CD14-positive monocyte (primary cell): Measurements from ENCODE around the gene SUN5. TPM values are rescaled to one million over a fixed set of nuclear protein-coding genes. Genes with fewer than 3 reads are reported as not detected.
A peak's percentile ranks its signal among the peaks of the same experiment; 100 is the strongest.

Source experiments
- DNase-seq, 3 donors: peaks; one replicate each; pipeline ENCODE4 v3.0.0-alpha.2; 2011 to 2022
- H2AFZ ChIP-seq: 2 replicates; pipeline ENCODE4 v1.6.0; 2012; ENCODE audit warnings: mild to moderate bottlenecking, low read depth, low read length, inconsistent platforms; ENCODE audit not compliant: insufficient read depth, poor library complexity, severe bottlenecking
- H3K27ac ChIP-seq, 2 donors: 1 replicate in 1 of 2; 2 replicates in 1 of 2; pipeline ENCODE4 v1.5.1; 2012 to 2013; ENCODE audit warnings: low read length in 2 of 2, control low read depth in 1 of 2, inconsistent platforms in 1 of 2, low read depth in 1 of 2, mild to moderate bottlenecking in 1 of 2
- H3K27me3 ChIP-seq, 2 donors: one replicate each; pipeline versions ENCODE4 v1.6.0 to v1.6.1; 2011 to 2013; ENCODE audit warnings: low read length in 2 of 2; ENCODE audit not compliant: control insufficient read depth in 2 of 2, insufficient read depth in 2 of 2
- H3K36me3 ChIP-seq, 2 donors: replicated peaks in 1 of 2; 1 replicate in 1 of 2; 2 replicates in 1 of 2; pipeline versions ENCODE4 v1.5.1 to v1.6.1; 2012 to 2013; ENCODE audit warnings: low read length in 2 of 2, control low read depth in 1 of 2, inconsistent platforms in 1 of 2, mild to moderate bottlenecking in 1 of 2; ENCODE audit not compliant: insufficient read depth in 2 of 2, control insufficient read depth in 1 of 2
- H3K4me1 ChIP-seq, 2 donors: 1 replicate in 1 of 2; 2 replicates in 1 of 2; pipeline versions ENCODE4 v1.5.1 to v1.6.1; 2012 to 2013; ENCODE audit warnings: low read length in 2 of 2, control low read depth in 1 of 2, inconsistent platforms in 1 of 2, mild to moderate bottlenecking in 1 of 2, moderate library complexity in 1 of 2; ENCODE audit not compliant: insufficient read depth in 2 of 2, control insufficient read depth in 1 of 2
- H3K4me2 ChIP-seq: replicated peaks from 2 replicates; pipeline ENCODE3; 2012; ENCODE audit warnings: low read length, moderate library complexity, mild to moderate bottlenecking; ENCODE audit not compliant: poor library complexity, severe bottlenecking; ENCODE audit errors: extremely low read depth
- H3K4me3 ChIP-seq, 3 experiments: fragments of 200-600 bp in 1 of 3; sonication (generic) in 1 of 3; replicated peaks in 1 of 3; 1 replicate in 2 of 3; 2 replicates in 1 of 3; pipeline ENCODE4 v1.5.1; 2011 to 2013; ENCODE audit warnings: low read length in 3 of 3, mild to moderate bottlenecking in 3 of 3, control low read depth in 2 of 3, low read depth in 2 of 3, inconsistent platforms in 1 of 3, moderate library complexity in 1 of 3
- H3K79me2 ChIP-seq: 2 replicates; pipeline ENCODE4 v1.6.0; 2012; ENCODE audit warnings: mild to moderate bottlenecking, control low read depth, inconsistent platforms, low read length, moderate library complexity; ENCODE audit not compliant: insufficient read depth
- H3K9ac ChIP-seq: 2 replicates; pipeline ENCODE4 v1.6.0; 2017; ENCODE audit warnings: low read length, mild to moderate bottlenecking; ENCODE audit not compliant: insufficient read depth, poor library complexity, severe bottlenecking
- H3K9me3 ChIP-seq, 2 donors: replicated peaks in 1 of 2; 1 replicate in 1 of 2; 2 replicates in 1 of 2; pipeline versions ENCODE4 v1.5.1 to v1.6.1; 2012 to 2013; ENCODE audit warnings: low read length in 2 of 2, control low read depth in 1 of 2; ENCODE audit not compliant: control insufficient read depth in 1 of 2, insufficient read depth in 1 of 2
- H4K20me1 ChIP-seq: 2 replicates; pipeline ENCODE4 v1.6.0; 2012; ENCODE audit warnings: mild to moderate bottlenecking, low read length, control low read depth, moderate library complexity; ENCODE audit not compliant: insufficient read depth
- H3K27ac Mint-ChIP-seq, 7 donors: one replicate each; pipeline ENCODE4 v1.8.0; 2020; ENCODE audit warnings: mild to moderate bottlenecking in 7 of 7, mixed read lengths in 7 of 7, moderate library complexity in 6 of 7, inconsistent platforms in 2 of 7
- H3K27me3 Mint-ChIP-seq, 3 donors: one replicate each; pipeline ENCODE4 v1.8.0; 2021 to 2022; ENCODE audit warnings: low read depth in 3 of 3, mild to moderate bottlenecking in 3 of 3, mixed read lengths in 3 of 3, moderate library complexity in 3 of 3, inconsistent platforms in 1 of 3
- H3K36me3 Mint-ChIP-seq, 2 donors: one replicate each; pipeline ENCODE4 v1.8.0; 2020; ENCODE audit warnings: mixed read lengths in 2 of 2, inconsistent platforms in 1 of 2, mild to moderate bottlenecking in 1 of 2
- H3K4me1 Mint-ChIP-seq: one replicate; pipeline ENCODE4 v1.8.0; 2020; ENCODE audit warnings: mild to moderate bottlenecking, mixed read lengths
- H3K4me3 Mint-ChIP-seq, 2 donors: one replicate each; pipeline ENCODE4 v1.8.0; 2020; ENCODE audit warnings: mild to moderate bottlenecking in 2 of 2, mixed read lengths in 2 of 2, moderate library complexity in 1 of 2
- H3K9me3 Mint-ChIP-seq, 7 donors: one replicate each; pipeline ENCODE4 v1.8.0; 2020 to 2022; ENCODE audit warnings: mixed read lengths in 7 of 7, mild to moderate bottlenecking in 6 of 7, moderate library complexity in 6 of 7, inconsistent platforms in 2 of 7
- CTCF ChIP-seq: fragments of 200-600 bp; IDR thresholded peaks from one replicate; pipeline ENCODE4 v1.8.0; 2022; ENCODE audit warnings: antibody characterized with exemption, mild to moderate bottlenecking
- WGBS: methylation state at CpG from one replicate; pipeline ENCODE4 v1.1.5; 2013; ENCODE audit warnings: missing lambda C conversion rate; ENCODE audit not compliant: insufficient coverage; 5-methylcytosine and 5-hydroxymethylcytosine counted together
- intact Hi-C, 2 donors: fragments of 100-400 bp; cut with micrococcal nuclease; formaldehyde crosslinking; loops; one replicate each; pipeline versions ENCODE4 v1.15.0 to v1.15.1; 2023
- polyA plus RNA-seq, 3 donors: library from polyadenylated mRNA; depleted of rRNA in 1 of 3; unstranded in 2 of 3; stranded (reverse) in 1 of 3; fragments of 300-500 nt in 2 of 3; fragments of >200 nt in 1 of 3; fragmentation: Illumina TruSeq in 2 of 3; gene quantifications; 1 replicate in 2 of 3; 2 replicates in 1 of 3; pipeline ENCODE4 v1.2.3, GENCODE V29; 2012 to 2021

Gene SUN5
- polyA plus RNA-seq, 3 donors, result not detected

- no peak overlapping the region for H3K27ac Mint-ChIP-seq
- no peak overlapping the region for H3K4me3 Mint-ChIP-seq
These were observed 16.2 kb downstream of the SUN5 start for GRCh38 chr20:32988008-32988407.

GRCh38 chr20:32987044-32987825 lies 17.0 kb downstream of the SUN5 start:
- DNase-seq, result no peak
- H4K20me1 ChIP-seq, result no peaks in the 10 kb centered on the region
- no peaks in the 10 kb centered on the region for H3K36me3 ChIP-seq
- intact Hi-C loops, result no loop called here
- no peak overlapping the region for H2AFZ ChIP-seq
- no peak overlapping the region for H3K9ac ChIP-seq
- no peak for TF ChIP-seq CTCF
- no peaks in the 10 kb centered on the region for H3K4me1 Mint-ChIP-seq
- no peaks in the 10 kb centered on the region for H3K9me3 ChIP-seq
- H3K36me3 Mint-ChIP-seq, result no peaks in the 10 kb centered on the region
- no peak overlapping the region for H3K4me3 Mint-ChIP-seq
- no peak overlapping the region for H3K4me2 ChIP-seq
- H3K27me3 ChIP-seq, result no peaks in the 10 kb centered on the region
- H3K4me3 ChIP-seq, result no peak overlapping the region
- H3K4me1 ChIP-seq, result no peaks in the 10 kb centered on the region
- H3K79me2 ChIP-seq, result no peaks in the 10 kb centered on the region
- WGBS, result 96% methylated on average over 3 of the region's 11 CpGs
- H3K27me3 Mint-ChIP-seq, result peaks cover 0 to 3% (median 3%) of the 10 kb centered on the region in 3 donors
- no peak overlapping the region for H3K27ac Mint-ChIP-seq
- no peaks in the 10 kb centered on the region for H3K9me3 Mint-ChIP-seq
- no peak overlapping the region for H3K27ac ChIP-seq

More at GRCh38 chr20:32988008-32988407, 16.2 kb downstream of the SUN5 start:
- Histone ChIP-seq H3K9me3 (no peaks in the 10 kb centered on the region), H2AFZ (no peak overlapping the region), H3K79me2 (no peaks in the 10 kb centered on the region), H3K27me3 (no peaks in the 10 kb centered on the region), H3K9ac (no peak overlapping the region), H3K27ac (no peak overlapping the region), H3K4me2 (no peak overlapping the region), H4K20me1 (no peaks in the 10 kb centered on the region), H3K4me1 (no peaks in the 10 kb centered on the region), H3K4me3 (no peak overlapping the region), H3K36me3 (no peaks in the 10 kb centered on the region)
- no peaks in the 10 kb centered on the region for H3K4me1 Mint-ChIP-seq
- H3K9me3 Mint-ChIP-seq, result no peaks in the 10 kb centered on the region
- 77% methylated on average over 15 of the region's 16 CpGs for WGBS
- no peaks in the 10 kb centered on the region for H3K36me3 Mint-ChIP-seq
- no peak for TF ChIP-seq CTCF
- DNase-seq, result peak in 1 of 3 donors; percentile 24
- H3K27me3 Mint-ChIP-seq, result peaks cover 0 to 3% (median 3%) of the 10 kb centered on the region in 3 donors
- intact Hi-C loops, result no loop called here
